Activated T-cell treated with anti-CD3 and anti-CD28 coated beads for 4 hours (primary cell): ENCODE results near the gene C2orf92.
A peak's percentile ranks its signal among the peaks of the same experiment; 100 is the strongest.

Source experiments
- DNase-seq: peaks from one replicate; pipeline ENCODE4 v3.0.0-alpha.2; 2020

C2orf92 gene

DNA sequence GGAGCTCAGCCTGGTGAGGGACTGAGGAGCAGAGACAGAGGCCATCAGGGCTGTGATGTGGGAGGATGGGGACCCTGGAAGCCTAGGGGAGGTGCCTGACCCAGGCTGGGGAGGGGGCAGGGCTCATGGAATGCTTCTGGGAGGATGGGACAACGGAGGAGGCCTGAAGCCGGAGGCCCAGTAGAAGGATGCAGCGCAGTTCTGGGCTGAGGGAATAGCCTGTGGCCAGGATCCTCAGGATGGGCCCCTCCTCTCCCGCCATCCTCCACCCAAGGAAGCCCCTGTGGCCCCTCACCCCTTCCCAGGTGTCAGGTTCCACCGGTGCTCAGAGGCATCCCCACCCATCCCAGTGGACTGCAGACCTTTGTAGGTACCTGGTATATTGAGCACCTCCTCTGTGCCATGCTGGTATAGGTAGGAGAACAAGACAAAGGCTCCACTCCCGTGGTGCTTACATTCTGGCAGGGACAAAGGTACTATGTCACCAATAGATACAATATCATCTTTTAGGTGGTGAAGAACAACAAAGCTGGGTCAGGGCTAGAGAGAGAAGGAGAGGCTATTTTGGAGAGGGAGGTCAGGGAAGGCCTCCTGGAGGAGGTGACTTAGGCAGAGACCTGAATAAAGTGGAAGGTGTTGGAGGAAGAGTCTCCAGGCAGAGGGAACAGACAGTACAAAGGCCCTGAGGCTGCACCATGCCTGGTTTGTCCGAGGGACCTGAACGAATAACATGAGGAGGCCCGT is 46.6 kb downstream of the C2orf92 start:
- DNase-seq, result no peak

DNA sequence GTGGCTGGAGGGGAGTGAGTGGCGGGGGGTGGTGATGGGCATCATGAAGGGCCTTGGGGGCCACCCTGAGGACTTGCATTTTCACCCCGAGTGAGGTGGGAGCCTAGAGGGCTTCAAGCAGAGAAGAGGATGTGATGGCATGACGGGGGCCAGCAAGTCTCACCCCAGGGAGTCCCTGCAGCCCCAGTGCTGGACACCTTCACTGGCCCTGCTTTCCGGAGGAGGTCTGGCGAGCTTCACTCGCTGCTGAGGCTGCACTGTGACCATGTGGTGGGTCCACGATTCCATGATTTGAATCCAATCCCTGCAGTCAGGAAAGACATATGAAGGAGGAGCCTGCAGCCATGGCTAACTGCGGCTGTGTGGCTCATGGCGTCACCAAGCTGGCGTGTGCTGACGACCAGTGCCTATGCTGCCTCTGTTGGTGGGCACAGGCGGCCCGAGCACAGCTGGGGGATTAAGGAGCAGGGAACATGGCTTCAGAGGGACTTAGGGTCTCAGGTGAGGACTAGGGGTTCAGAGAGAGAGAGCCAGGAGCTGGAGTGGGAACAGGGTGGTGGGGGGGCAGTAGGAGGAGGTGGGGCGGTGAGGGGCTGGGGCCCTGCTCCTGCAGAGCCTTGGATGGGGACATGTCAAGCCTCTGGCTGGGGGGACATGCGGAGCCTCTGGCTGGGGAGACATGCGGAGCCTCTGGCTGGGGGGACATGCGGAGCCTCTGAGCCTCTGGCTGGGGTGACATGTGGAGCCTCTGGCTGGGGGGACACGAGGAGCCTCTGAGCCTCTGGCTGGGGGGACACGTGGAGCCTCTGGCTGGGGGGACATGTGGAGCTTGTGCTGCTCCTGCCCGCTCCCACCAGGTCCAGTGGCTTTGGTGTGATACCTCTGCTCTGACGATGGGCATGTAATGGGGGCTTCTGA is 47.4 kb downstream of the C2orf92 start:
- no peak for DNase-seq

DNA sequence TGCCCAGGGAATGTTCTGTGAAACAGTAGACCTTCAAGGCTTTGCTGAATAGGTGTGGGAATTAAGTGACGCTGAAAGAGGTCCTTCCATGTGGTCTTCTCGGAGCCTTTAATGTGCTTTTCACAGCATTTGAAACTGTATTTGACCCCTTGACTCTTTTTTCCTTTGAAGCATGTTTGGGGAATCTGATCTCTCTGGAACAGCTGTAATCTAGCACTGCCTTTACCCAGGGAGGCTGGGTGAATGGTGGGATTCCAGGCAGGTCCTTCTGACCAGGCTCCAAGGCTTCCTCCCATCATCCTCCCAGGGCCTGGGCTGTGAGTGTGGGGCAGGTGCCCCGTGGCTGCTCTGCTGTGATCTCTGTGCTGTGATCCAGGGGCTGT is 48.1 kb downstream of the C2orf92 start:
- no peak for DNase-seq

DNA sequence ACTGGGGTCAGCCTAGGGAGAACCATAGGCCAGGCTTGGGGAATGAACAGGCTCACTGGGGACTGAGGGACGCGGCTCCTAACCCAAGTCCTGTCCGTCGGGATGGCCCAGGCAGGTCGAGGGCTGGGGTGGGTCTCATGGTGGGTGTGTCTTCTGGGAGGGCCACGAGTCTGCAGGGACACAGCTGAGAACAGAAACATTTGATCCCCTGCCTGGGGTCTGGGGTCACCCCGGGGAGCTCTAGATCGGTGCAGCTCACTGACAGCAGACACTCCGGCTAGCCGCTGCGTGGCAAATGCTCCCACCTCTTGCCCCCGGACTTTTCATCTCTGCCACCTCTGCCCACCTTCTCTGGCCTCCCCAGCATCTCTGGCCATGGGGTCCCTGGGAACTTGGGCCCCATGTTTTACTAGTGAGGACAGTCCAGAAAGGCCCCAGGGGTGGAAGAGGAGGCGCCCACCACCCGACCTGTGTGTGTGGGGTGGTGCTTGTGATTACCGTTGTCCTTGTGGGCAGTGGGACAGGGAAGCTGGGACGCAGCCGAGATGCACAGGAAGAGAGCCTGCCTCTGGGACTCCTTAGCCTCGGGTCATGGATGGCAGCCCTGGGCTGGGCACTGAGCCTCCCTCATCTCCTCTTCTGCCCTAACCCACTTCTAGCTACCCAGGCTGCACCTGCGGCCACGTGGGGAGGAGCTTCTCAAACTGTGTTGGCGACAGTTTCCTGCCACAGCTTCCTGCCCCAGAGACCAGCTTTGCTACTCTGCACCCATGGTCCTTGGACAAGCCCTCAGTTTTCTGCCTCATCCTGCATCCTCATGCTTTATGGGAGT is 48.8 kb downstream of the C2orf92 start:
- peak; percentile 50 for DNase-seq

DNA sequence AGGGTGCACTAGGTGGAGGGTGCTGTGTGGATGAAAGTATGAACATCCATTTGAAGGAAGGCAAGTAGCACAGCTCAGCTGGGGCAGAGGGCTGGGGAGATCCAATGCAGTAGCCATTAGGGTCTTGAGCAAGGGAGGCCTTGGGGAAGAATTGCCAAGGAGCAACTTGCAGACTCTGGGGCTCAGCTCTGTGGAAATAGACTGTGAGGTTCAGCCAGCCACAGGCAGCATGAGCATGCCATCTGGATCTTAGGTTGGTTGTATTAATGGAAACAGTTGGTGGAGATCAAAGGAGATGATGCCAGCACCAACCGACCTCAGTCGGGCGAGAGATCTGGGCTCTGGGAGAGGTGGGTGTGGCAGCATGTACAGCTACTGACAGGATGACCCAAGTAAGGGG is 49.4 kb downstream of the C2orf92 start:
- DNase-seq, result no peak

DNA sequence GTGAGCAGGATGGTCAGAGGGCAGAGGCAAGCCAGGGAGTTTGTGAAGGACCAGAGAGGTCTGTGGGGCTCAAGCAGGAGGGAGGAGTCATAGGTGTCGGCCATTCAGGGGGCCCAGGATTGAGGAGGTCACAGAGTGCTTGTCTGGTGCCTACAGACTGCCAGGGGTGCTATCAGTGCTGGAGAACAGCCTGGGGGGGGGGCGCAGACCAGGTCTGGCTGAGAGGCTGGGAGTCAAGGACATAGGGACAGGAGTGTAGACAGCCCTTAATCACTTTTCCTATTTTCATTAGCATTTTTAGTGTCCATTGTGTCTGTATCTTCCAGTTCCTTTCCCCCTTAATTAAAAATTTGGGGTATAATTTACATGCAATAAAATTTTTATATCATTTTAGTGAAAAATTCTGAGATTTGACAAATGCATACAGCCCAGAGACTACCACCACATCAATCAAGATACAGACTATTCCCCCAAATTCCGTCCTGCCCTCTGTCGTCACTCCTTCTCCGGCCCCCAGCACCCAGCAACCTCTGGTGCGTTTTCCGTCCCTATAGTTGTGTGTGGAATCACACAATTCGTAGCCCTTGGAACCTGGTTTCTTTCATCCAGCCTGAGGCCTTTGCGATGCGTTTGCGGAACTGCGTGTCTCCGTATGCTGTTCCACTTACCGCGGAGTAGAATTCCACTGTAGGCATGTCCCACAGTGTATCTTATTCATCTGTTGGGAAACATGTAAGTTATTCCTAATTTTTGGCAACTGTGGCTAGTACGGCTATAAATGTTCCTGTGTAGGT is 50.0 kb downstream of the C2orf92 start:
- DNase-seq, result no peak

DNA sequence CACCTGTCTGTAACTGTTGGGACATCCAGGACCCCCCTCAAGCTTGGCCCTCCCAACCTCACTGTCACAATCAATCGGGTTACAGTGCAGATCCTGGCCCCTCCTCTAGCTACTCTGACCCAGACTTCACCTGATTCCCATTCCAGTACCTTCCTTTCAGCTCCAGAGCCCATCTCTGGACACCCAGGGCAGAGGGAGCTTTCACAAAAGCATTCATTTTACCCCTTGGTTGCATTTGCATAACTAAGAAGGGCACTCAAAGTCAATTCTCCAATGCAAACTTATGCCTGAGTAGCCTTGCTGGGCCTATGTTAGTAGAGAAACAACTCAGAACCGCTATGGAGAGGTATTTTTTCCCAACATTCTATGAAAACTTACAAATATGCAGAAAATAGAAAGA is 51.2 kb downstream of the C2orf92 start:
- no peak for DNase-seq

DNA sequence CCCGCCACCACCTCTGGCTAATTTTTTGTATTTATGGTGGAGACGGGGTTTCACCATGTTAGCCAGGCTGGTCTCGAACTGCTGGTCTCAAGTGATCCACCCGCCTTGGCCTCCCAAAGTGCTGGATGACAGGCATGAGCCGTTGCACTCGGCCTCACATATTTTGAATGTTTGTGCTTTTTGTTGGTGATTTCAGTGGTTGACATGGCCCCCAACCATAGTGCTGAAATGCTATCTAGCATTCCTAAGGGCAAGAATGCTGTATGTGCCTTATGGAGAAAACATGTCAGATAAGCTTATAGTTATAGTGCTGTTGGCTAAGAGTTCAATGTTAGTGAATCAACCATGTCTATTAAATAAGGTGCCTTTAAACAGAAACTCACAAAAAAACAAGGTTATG is 52.7 kb downstream of the C2orf92 start:
- DNase-seq, result no peak

DNA sequence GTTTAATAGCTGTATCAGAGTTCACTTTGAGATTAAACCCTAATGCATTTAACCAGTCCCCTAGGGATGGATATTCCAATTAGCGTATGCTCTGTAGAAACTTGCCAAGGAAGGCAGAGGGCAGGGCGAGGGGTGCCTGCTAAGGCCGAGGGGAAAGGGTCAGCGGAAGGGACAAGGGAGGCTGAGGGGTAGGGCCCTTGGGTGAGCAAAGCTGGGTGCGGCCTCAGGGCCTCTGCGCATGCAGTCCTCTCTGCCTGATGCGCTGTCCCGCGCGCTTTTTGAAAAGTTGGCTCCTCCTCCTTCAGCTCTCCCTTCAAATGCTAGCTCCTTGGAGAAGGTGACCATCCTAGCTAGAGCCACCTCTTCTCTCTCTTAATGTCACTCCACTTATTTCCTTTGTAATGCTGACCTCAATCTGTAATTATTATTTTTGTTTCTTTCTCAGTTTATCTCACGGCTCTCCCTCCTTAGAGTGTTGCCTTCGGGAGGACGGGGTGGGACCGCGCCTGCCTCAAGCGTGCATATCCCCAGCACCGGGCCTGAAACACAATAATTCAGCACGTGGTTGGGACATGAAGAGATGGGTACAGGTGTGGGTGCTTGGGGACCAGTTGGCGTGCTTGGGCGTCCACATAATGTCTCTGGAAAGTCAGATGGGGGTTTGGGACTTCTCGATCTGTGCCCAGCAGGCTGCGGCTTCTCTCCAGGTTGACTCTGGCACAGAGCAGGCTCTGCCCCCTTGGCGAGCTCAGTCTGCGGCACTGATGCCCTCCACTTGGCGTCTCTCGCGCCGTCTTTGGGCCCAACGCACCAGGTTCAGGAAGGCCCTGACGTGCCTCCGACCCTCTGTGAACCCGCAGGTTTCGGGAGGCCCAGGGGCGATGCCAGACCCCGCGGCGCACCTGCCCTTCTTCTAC is 53.9 kb downstream of the C2orf92 start:
- no peak for DNase-seq

DNA sequence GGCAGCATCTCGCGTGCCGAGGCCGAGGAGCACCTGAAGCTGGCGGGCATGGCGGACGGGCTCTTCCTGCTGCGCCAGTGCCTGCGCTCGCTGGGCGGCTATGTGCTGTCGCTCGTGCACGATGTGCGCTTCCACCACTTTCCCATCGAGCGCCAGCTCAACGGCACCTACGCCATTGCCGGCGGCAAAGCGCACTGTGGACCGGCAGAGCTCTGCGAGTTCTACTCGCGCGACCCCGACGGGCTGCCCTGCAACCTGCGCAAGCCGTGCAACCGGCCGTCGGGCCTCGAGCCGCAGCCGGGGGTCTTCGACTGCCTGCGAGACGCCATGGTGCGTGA is 54.5 kb downstream of the C2orf92 start:
- no peak for DNase-seq

DNA sequence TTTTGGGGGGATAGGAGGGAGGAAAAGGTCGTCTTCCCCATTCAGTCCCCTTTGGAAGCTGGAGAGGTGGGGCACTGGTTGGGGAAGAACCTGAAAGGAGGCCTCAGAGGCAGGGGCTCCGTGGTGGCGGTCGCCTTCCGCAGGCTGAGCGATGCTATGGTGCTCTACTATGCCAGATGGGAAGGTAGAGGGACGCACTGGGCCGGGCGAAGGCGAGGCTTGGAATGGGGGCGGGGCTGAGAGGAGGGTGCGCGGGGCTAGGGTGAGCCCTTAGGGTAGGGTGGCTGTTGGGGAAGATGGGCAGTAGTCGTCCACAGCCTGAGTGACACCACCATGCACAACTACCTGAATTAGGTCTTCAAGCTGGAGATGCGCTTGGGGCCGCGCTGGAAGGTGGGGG is 55.0 kb downstream of the C2orf92 start:
- no peak for DNase-seq

DNA sequence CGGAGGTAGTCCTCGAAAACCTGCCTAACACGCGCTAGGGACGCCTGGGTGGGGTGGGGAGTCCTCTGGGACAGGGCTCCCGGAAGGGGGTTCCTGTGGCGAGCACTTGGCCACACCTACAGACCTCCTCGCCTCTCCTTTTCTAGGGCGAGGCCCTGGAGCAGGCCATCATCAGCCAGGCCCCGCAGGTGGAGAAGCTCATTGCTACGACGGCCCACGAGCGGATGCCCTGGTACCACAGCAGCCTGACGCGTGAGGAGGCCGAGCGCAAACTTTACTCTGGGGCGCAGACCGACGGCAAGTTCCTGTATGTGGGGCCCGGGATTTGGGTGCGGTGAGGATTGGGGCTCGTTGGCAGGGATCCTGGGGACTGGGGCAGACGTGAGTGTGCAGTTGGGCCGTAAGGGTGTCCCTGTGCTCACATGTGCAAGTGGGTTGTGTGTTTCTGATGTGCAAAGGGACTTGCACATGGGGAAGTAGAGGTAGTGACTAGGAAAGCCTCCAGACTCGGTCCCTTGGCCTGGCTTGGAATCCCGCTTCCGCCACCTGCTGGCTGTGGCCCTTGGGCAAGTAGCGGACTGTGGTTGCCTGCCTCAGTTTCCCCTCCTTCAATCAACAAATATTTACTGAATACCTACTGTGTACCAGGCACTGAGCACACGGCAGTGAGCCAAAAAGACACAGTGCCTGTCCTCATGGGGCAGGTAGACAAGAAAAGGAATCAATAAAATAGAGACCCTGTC is 55.6 kb downstream of the C2orf92 start:
- no peak for DNase-seq

DNA sequence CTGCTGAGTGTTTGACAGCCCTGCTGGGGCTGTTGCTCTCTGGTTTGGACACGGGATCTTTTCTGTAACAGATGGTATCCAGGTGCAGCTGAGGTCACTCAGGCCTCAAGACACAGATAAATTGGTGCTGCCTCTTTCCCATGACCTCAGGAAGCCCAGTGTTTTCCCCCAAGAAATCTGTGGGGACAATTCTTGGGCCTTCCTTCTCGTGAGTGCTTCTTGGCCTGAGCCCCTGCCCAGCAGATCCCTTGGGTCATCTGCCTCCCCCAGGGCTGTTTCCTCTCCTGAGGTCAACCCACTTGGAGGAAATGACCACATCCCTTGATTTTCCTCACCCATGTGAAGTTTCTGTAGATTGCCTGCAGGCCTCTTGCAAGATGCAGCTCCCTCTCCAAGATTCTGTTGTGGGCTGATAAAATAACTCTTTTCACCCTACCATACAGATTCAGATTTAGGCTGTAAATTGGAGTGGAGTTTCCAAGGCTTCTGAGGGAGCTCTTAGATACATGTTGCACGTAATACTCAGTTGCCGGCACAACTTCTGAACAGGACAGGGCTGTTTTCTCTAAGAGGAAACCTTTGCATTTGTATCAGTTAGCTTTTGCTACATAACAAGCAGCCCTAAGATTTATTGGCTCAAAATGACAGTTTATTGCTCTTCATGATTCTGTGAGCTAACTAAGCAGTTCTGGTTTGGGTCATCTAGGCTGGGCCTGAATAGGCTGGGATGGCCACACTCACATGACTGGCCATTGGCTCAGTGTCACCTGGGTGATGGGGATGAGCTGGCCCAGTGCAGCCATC is 57.0 kb downstream of the C2orf92 start:
- no peak for DNase-seq

DNA sequence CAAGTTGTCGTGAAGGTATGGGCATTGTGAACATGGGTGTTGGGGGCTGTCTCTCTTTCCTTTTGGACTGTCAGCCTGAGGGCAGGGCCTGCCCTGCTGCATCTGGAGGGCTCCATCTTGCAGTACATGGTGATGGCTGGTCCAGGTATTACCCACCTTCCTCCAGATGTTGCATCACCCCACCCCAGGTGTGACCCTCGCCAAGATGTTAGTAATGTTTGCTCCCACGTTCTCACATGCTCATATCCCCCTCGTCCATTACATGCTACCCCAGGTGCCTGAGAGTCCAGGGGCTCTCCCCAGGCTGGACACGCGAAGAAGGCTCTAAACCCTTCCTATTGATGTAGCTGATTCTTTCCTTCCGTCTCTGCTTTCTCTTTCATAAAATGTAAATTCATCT is 57.8 kb downstream of the C2orf92 start:
- no peak for DNase-seq

DNA sequence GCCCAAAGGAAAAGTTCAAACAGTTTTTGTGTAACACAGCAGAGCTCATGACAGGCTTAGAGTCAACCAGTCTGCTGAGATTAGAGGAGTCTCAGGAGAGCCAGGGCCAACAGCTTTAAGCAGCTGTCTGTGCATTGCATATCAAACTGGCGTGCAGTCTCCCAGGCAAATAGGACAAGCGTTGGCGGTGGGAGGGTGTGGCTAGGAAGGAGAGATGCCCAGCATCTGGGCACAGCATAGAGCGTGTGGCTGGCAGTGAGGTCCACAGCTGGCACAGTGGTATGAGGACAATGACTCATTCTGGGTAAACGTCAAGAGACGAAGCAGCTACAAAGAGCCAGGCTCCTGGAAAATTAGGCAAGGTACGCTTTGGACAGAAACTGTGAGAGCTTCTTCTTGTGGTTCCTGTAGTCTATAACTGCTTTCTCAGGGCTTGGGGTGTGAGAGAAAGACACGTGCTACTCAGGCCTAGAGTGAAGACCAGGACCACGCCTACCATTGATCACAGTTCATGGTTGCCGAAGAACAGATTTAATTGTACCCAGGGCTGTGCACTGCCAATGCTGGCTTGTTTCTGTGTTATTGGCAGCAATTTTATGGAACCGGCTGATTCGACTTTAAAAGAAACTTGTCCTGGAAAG is 58.7 kb downstream of the C2orf92 start:
- no peak for DNase-seq

DNA sequence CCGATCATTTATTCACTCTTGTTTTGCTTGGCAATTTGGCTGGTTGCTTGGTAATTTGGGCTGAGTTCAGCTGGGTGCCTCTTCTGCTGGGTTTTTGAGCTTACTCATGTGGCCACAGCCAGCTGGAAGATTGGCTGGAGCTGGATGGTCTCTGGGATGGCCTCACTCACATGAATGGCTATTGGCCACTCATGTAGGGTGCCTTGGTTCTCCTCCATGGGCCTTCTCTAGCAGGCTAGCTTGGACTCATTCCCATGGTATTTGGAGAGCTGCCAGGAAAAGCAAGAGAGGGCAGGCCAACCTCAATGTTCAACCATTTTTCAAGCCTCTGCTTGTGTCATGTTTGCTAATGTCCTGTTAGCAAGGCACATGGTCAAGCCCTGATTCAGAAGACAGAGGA is 60.7 kb downstream of the C2orf92 start:
- DNase-seq, result no peak

DNA sequence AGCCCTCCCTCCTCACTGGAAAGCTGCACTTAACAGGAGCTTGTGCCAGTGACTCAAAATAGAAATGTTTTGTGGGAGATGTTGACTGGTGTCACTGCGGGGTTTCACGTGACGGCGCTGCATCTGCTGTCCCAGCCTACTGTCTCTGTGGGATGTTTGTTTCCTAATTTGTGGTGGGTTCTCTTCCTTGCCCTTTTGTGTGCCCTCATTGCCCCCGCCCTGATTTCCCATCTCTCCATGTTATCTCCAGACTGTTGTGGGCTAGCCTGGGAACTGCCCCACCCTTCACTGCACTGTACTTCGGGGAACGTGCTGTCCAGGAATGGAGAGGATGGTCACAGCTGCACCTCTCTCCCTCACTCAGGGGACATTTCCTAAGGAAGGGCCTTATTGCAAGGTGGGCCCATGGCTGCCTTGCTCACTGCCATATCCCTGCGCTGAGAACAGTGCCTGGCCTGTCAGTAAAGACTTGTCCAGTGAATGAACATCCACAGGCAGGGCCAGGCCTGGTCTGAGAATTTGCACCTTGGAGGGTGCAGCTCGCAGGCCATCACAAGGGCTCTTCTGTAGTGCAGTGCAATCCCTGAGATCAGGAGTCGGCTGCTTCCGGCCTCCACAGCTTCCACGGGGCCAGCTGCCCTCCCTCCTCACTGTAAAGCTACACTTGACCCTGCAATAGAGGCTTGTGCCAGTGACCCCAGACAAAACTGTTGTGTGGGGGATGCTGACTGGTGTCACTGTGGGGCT is 61.9 kb downstream of the C2orf92 start:
- DNase-seq, result no peak
